ENCODE measurements around the gene ZNF526. TPM values are rescaled to one million over a fixed set of nuclear protein-coding genes. Genes with fewer than 3 reads are reported as not detected.
A peak's percentile ranks its signal among the peaks of the same experiment; 100 is the strongest.

Gene ZNF526
- total RNA-seq, 2 experiments from 2014 or later: 5.0 to 6.2 TPM

DNA sequence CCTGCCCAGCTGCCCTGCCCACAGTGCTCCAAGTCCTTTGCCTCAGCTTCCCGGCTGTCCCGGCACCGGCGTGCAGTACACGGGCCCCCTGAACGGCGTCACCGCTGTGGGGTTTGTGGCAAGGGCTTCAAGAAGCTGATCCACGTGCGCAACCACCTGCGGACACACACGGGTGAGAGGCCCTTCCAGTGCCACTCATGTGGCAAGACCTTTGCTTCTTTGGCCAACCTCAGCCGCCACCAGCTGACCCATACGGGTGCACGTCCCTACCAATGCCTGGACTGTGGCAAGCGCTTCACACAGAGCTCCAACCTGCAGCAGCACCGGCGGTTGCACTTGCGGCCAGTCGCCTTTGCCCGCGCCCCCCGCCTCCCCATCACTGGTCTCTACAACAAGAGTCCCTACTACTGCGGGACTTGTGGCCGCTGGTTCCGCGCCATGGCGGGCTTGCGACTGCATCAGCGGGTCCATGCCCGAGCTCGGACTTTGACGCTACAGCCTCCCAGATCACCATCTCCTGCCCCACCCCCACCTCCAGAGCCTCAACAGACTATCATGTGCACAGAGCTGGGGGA lies 5.7 kb downstream of the ZNF526 start:
- no peak for ATAC-seq (ENCODE audit: poor library complexity)
- ChIA-PET CTCF (interaction anchor here (1.0 kb wide), 1 partner anchor 41 kb away, joined by 3 read pairs; no protein-coding TSS in a partner anchor), POLR2A (interaction anchor here (1.1 to 1.4 kb wide), 2 partner anchors 16 to 17 kb away, joined by 3 read pairs; partner anchors contain the start of gene GSK3A)
- Histone ChIP-seq H3K4me1 (ENCODE audit: insufficient read depth, low read length) (peaks cover 36% of the 10 kb centered on the region), H3K27ac (ENCODE audit: low read depth in 1 of 2, low read length in 2 of 2) (no peak overlapping the region), H3K27me3 (ENCODE audit: control insufficient read depth in 1 of 2, insufficient read depth in 2 of 2, low read length in 2 of 2) (no peaks in the 10 kb centered on the region), H3K9me3 (ENCODE audit: control insufficient read depth in 1 of 2, insufficient read depth in 1 of 2, low read length in 2 of 2) (no peaks in the 10 kb centered on the region), H3K4me3 (ENCODE audit: low read length) (no peak overlapping the region), H3K36me3 (ENCODE audit: insufficient read depth, low read length) (peaks cover 56% of the 10 kb centered on the region)
- peaks cover 70% of the 10 kb centered on the region for H3K36me3 Mint-ChIP-seq (ENCODE audit: low read depth)
- intact Hi-C loops (cut with DNase I, micrococcal nuclease): no loop called here
- peaks cover 26% of the 10 kb centered on the region for H3K4me1 Mint-ChIP-seq (ENCODE audit: low read depth)
- TF ChIP-seq, protein P1, sequence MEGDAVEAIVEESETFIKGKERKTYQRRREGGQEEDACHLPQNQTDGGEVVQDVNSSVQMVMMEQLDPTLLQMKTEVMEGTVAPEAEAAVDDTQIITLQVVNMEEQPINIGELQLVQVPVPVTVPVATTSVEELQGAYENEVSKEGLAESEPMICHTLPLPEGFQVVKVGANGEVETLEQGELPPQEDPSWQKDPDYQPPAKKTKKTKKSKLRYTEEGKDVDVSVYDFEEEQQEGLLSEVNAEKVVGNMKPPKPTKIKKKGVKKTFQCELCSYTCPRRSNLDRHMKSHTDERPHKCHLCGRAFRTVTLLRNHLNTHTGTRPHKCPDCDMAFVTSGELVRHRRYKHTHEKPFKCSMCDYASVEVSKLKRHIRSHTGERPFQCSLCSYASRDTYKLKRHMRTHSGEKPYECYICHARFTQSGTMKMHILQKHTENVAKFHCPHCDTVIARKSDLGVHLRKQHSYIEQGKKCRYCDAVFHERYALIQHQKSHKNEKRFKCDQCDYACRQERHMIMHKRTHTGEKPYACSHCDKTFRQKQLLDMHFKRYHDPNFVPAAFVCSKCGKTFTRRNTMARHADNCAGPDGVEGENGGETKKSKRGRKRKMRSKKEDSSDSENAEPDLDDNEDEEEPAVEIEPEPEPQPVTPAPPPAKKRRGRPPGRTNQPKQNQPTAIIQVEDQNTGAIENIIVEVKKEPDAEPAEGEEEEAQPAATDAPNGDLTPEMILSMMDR (IDR thresholded peaks at IDR 0.05): no peak
- no peak overlapping the region for H3K27ac Mint-ChIP-seq
- H3K9me3 Mint-ChIP-seq: no peaks in the 10 kb centered on the region
- no peak overlapping the region for H3K4me3 Mint-ChIP-seq
- no peak for DNase-seq
- H3K27me3 Mint-ChIP-seq: no peaks in the 10 kb centered on the region

- Mint-ChIP-seq H3K27ac (no peak overlapping the region), H3K9me3 (no peaks in the 10 kb centered on the region), H3K4me1 (ENCODE audit: low read depth) (peaks cover 24% of the 10 kb centered on the region), H3K27me3 (no peaks in the 10 kb centered on the region), H3K36me3 (ENCODE audit: low read depth) (peaks cover 81% of the 10 kb centered on the region), H3K4me3 (no peak overlapping the region)
- ATAC-seq (ENCODE audit: poor library complexity): no peak
- H3K4me1 ChIP-seq (ENCODE audit: insufficient read depth, low read length): peaks cover 25% of the 10 kb centered on the region
- H3K4me3 ChIP-seq (ENCODE audit: low read length): no peak overlapping the region
- TF ChIP-seq, protein P1 (IDR thresholded peaks at IDR 0.05): no peak
- no peaks in the 10 kb centered on the region for H3K9me3 ChIP-seq (ENCODE audit: control insufficient read depth in 1 of 2, insufficient read depth in 1 of 2, low read length in 2 of 2)
- intact Hi-C loops (cut with DNase I, micrococcal nuclease): no loop called here
- ChIA-PET CTCF (interaction anchor here (1.0 kb wide), 1 partner anchor 42 kb away, joined by 3 read pairs; no protein-coding TSS in a partner anchor), POLR2A (interaction anchor here (1.4 kb wide), 1 partner anchor 15 kb away, joined by 3 read pairs; no protein-coding TSS in a partner anchor)
- H3K36me3 ChIP-seq (ENCODE audit: insufficient read depth, low read length): peaks cover 67% of the 10 kb centered on the region
- DNase-seq: no peak
- H3K27me3 ChIP-seq (ENCODE audit: control insufficient read depth in 1 of 2, insufficient read depth in 2 of 2, low read length in 2 of 2): no peaks in the 10 kb centered on the region
- H3K27ac ChIP-seq (ENCODE audit: low read depth in 1 of 2, low read length in 2 of 2): no peak overlapping the region
These were observed 6.8 kb downstream of the ZNF526 start for GRCh38 chr19:42226886-42227285.

GRCh38 chr19:42228641-42229040 lies 8.5 kb downstream of the ZNF526 start:
- no peaks in the 10 kb centered on the region for H3K27me3 ChIP-seq (ENCODE audit: control insufficient read depth in 1 of 2, insufficient read depth in 2 of 2, low read length in 2 of 2)
- no peak for DNase-seq
- ChIA-PET POLR2A (no interaction called here), CTCF (interaction anchor here (0.7 to 2.0 kb wide), 2 partner anchors 14 to 147 kb away, joined by 3 to 7 read pairs; partner anchors contain the start of gene GSK3A)
- H3K27ac ChIP-seq (ENCODE audit: low read depth in 1 of 2, low read length in 2 of 2): no peak overlapping the region
- H3K4me3 ChIP-seq (ENCODE audit: low read length): no peak overlapping the region
- H3K4me1 Mint-ChIP-seq (ENCODE audit: low read depth): peaks cover 17% of the 10 kb centered on the region
- peaks cover 16% of the 10 kb centered on the region for H3K4me1 ChIP-seq (ENCODE audit: insufficient read depth, low read length)
- no peak overlapping the region for H3K4me3 Mint-ChIP-seq
- intact Hi-C loops (cut with DNase I, micrococcal nuclease): no loop called here
- peak overlapping the region; percentile 59 for H3K27ac Mint-ChIP-seq
- H3K9me3 ChIP-seq (ENCODE audit: control insufficient read depth in 1 of 2, insufficient read depth in 1 of 2, low read length in 2 of 2): no peaks in the 10 kb centered on the region
- peaks cover 82% of the 10 kb centered on the region for H3K36me3 ChIP-seq (ENCODE audit: insufficient read depth, low read length)
- no peaks in the 10 kb centered on the region for H3K27me3 Mint-ChIP-seq
- H3K9me3 Mint-ChIP-seq: no peaks in the 10 kb centered on the region
- no peak for ATAC-seq (ENCODE audit: poor library complexity)
- TF ChIP-seq, protein P1 (IDR thresholded peaks at IDR 0.05): no peak
- H3K36me3 Mint-ChIP-seq (ENCODE audit: low read depth): peaks cover 88% of the 10 kb centered on the region

Measured in CD4-positive, alpha-beta T cell (primary cell).